Endothelial cell of umbilical vein (primary cell): Measurements from ENCODE around the gene HHIPL2.

Source experiments
- CTCF ChIP-seq, 2 donors: IDR thresholded peaks; 1 replicate in 1 of 2; 2 replicates in 1 of 2; pipeline ENCODE4 v1.5.1; 2011; ENCODE audit warnings: low read length in 2 of 2, mild to moderate bottlenecking in 2 of 2, moderate library complexity in 2 of 2, control low read depth in 1 of 2, inconsistent platforms in 1 of 2, low read depth in 1 of 2; ENCODE audit not compliant: insufficient read depth in 1 of 2; ENCODE audit errors: extremely low read depth in 1 of 2
- EZH2 ChIP-seq: IDR thresholded peaks from 2 replicates; pipeline ENCODE4 v1.6.1; 2012; ENCODE audit warnings: borderline replicate concordance, low read depth, mild to moderate bottlenecking, moderate library complexity, low read length, inconsistent platforms; ENCODE audit not compliant: severe bottlenecking
- MAX ChIP-seq: IDR thresholded peaks from 2 replicates; pipeline ENCODE4 v1.6.1; 2011; ENCODE audit not compliant: insufficient read depth, insufficient read length
- POLR2A ChIP-seq: IDR thresholded peaks from 2 replicates; pipeline ENCODE4 v1.6.1; 2012; ENCODE audit warnings: low read depth, mild to moderate bottlenecking, control low read depth, low read length

GRCh38 chr1:222547260-222547614 is 667 bp downstream of the HHIPL2 start:
- TF ChIP-seq CTCF (IDR thresholded peaks at IDR 0.05; ENCODE audit: extremely low read depth in 1 of 2, insufficient read depth in 1 of 2, low read depth in 1 of 2, low read length in 2 of 2) (no peak), MAX (no peak), EZH2 (no peak), POLR2A (no peak)
